Nephron (organoid): Measurements from ENCODE around the gene PLEKHG4.

ENCODE experiments used
- H3K27ac Mint-ChIP-seq, 3 experiments: 2 replicates each; pipeline ENCODE4 v1.8.0; 2020; ENCODE audit warnings: mixed read lengths in 3 of 3, mild to moderate bottlenecking in 2 of 3, moderate library complexity in 1 of 3
- H3K27me3 Mint-ChIP-seq: 2 replicates; pipeline ENCODE4 v1.8.0; 2021; ENCODE audit warnings: low read depth, mild to moderate bottlenecking, moderate library complexity, mixed read lengths
- H3K36me3 Mint-ChIP-seq: 2 replicates; pipeline ENCODE4 v1.8.0; 2020; ENCODE audit warnings: low read depth, mixed read lengths
- H3K4me1 Mint-ChIP-seq: 2 replicates; pipeline ENCODE4 v1.8.0; 2020; ENCODE audit warnings: mixed read lengths
- H3K4me3 Mint-ChIP-seq, 3 experiments: 2 replicates each; pipeline ENCODE4 v1.8.0; 2020; ENCODE audit warnings: mild to moderate bottlenecking in 3 of 3, mixed read lengths in 3 of 3, moderate library complexity in 2 of 3
- H3K9me3 Mint-ChIP-seq: 2 replicates; pipeline ENCODE4 v1.8.0; 2020; ENCODE audit warnings: mixed read lengths
- TF ChIP-seq, protein P1 (sequence below), 3 experiments: fragments of 200-600 bp; sonication (generic); IDR thresholded peaks; one replicate each; pipeline ENCODE4 v1.5.0; 2021; ENCODE audit warnings: antibody characterized with exemption in 3 of 3; ENCODE audit not compliant: unreplicated experiment in 3 of 3

Gene PLEKHG4

GRCh38 chr16:67301080-67301782 lies 21.9 kb downstream of the PLEKHG4 start:
- Mint-ChIP-seq H3K9me3 (no peaks in the 10 kb centered on the region), H3K27ac (peak overlapping the region in 2 of 3 experiments; percentile 66 to 74), H3K4me1 (peaks cover 24% of the 10 kb centered on the region), H3K36me3 (no peaks in the 10 kb centered on the region), H3K27me3 (peaks cover 4% of the 10 kb centered on the region), H3K4me3 (no peak overlapping the region)
- TF ChIP-seq, protein P1, sequence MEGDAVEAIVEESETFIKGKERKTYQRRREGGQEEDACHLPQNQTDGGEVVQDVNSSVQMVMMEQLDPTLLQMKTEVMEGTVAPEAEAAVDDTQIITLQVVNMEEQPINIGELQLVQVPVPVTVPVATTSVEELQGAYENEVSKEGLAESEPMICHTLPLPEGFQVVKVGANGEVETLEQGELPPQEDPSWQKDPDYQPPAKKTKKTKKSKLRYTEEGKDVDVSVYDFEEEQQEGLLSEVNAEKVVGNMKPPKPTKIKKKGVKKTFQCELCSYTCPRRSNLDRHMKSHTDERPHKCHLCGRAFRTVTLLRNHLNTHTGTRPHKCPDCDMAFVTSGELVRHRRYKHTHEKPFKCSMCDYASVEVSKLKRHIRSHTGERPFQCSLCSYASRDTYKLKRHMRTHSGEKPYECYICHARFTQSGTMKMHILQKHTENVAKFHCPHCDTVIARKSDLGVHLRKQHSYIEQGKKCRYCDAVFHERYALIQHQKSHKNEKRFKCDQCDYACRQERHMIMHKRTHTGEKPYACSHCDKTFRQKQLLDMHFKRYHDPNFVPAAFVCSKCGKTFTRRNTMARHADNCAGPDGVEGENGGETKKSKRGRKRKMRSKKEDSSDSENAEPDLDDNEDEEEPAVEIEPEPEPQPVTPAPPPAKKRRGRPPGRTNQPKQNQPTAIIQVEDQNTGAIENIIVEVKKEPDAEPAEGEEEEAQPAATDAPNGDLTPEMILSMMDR (IDR thresholded peaks at IDR 0.05; ENCODE audit: unreplicated experiment in 3 of 3), result no peak

GRCh38 chr16:67302076-67302475 lies 22.7 kb downstream of the PLEKHG4 start:
- no peaks in the 10 kb centered on the region for H3K36me3 Mint-ChIP-seq
- no peaks in the 10 kb centered on the region for H3K9me3 Mint-ChIP-seq
- peaks cover 4% of the 10 kb centered on the region for H3K27me3 Mint-ChIP-seq
- TF ChIP-seq, protein P1 (IDR thresholded peaks at IDR 0.05; ENCODE audit: unreplicated experiment in 3 of 3), result no peak
- H3K4me3 Mint-ChIP-seq, result no peak overlapping the region
- H3K27ac Mint-ChIP-seq, result peak overlapping the region in 2 of 3 experiments; percentile 51 to 66
- H3K4me1 Mint-ChIP-seq, result peaks cover 19% of the 10 kb centered on the region

DNA sequence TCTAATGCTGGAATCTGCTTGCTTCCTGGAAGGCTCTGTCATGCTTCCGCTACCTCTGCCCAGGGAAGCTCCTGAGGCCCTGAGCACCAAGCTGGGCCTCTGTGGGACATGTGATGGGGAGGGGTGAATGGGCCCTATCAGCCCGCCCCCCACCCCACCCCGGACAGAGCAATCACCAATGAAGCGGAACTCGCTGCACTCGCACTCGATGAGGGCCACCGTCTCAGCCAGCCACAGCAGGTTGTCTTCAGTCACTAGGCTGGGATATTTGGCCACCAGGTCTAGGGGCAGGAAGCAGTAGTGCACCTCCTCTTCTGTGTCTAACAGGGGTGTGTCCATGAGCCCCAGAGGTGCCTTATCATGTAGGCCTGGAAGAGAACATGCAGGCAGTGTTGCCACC lies 23.6 kb downstream of the PLEKHG4 start:
- Mint-ChIP-seq H3K4me3 (no peak overlapping the region), H3K36me3 (no peaks in the 10 kb centered on the region), H3K27ac (no peak overlapping the region), H3K27me3 (peaks cover 4% of the 10 kb centered on the region), H3K9me3 (no peaks in the 10 kb centered on the region), H3K4me1 (peaks cover 19% of the 10 kb centered on the region)
- TF ChIP-seq, protein P1 (IDR thresholded peaks at IDR 0.05; ENCODE audit: unreplicated experiment in 3 of 3), result no peak

DNA sequence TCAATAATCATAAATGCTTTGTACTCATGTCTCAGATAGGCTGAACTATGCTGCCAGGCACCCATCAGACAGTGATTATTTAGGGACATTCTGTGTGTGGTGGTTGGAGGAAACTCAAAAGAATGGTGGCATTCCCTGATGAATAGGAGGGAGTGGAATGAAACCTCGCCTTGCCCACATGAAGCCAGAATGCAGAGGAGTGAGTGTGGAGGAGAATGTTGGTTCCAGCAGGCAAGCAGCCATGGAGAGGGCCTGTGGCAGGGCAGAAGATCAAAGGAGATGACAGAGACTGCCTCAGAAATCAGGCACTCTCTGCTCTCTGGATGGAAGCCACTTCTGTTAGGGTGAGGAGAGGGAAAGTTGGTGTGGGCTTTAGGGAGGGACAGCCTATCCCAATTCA lies 24.7 kb downstream of the PLEKHG4 start:
- Mint-ChIP-seq H3K9me3 (no peaks in the 10 kb centered on the region), H3K27ac (no peak overlapping the region), H3K36me3 (no peaks in the 10 kb centered on the region), H3K4me3 (no peak overlapping the region), H3K4me1 (peaks cover 19% of the 10 kb centered on the region), H3K27me3 (peaks cover 7% of the 10 kb centered on the region)
- TF ChIP-seq, protein P1 (IDR thresholded peaks at IDR 0.05; ENCODE audit: unreplicated experiment in 3 of 3), result no peak

GRCh38 chr16:67305216-67306071 lies 26.1 kb downstream of the PLEKHG4 start:
- Mint-ChIP-seq H3K4me1 (peaks cover 19% of the 10 kb centered on the region), H3K27me3 (peaks cover 7% of the 10 kb centered on the region), H3K27ac (no peak overlapping the region), H3K36me3 (no peaks in the 10 kb centered on the region), H3K9me3 (no peaks in the 10 kb centered on the region), H3K4me3 (no peak overlapping the region)
- TF ChIP-seq, protein P1 (IDR thresholded peaks at IDR 0.05; ENCODE audit: unreplicated experiment in 3 of 3), result no peak
